DOHH2 (cell line): ENCODE results near the gene NOXO1.

Experiments used
- EZH2phosphoT487 ChIP-seq: fragments of 200-600 bp; sonication (generic); IDR thresholded peaks from 2 replicates; pipeline ENCODE4 v1.6.1; 2017; ENCODE audit warnings: borderline replicate concordance, mild to moderate bottlenecking, antibody characterized with exemption, low read length, moderate library complexity, mixed read lengths
- TF ChIP-seq, protein P1 (sequence below): fragments of 200-600 bp; sonication (generic); IDR thresholded peaks from one replicate; pipeline ENCODE4 v1.5.1; 2014; ENCODE audit warnings: antibody characterized with exemption, mild to moderate bottlenecking, low read depth, low read length; ENCODE audit not compliant: poor library complexity, severe bottlenecking

DNA sequence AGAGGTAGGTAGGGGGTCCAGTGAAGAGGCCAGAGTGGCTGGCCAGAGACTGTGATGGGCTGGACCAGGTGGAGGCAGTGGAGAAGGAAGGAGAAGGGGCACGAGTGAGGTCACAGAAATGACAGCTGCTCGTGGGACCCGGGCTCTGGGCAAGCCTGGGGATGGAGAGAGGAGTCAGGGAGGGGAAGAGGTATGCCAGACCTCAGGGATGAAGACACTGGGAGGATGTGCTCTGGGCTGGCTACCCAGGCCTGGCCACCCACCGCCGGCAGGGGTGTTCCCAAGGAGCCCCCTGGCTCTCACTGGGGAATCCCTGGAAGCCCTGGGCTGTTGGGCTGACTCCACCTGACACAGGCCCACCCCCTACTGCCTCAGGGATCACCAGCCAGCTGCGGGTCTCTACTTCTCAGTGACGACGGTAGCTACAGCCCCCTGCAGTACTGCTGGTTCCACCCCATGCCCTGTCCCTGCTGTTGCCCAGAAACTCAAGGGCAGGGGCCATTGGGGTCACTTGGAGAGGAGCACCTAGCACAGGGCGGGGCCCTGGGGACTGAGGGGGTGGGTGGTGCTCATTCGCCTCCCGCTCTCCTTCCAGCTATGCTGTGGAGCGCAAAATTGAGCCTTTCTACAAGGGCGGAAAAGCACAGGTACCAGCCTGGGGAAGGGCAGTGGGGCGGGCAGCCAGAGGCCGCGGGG is 7.7 kb downstream of the NOXO1 start:
- TF ChIP-seq, protein P1, sequence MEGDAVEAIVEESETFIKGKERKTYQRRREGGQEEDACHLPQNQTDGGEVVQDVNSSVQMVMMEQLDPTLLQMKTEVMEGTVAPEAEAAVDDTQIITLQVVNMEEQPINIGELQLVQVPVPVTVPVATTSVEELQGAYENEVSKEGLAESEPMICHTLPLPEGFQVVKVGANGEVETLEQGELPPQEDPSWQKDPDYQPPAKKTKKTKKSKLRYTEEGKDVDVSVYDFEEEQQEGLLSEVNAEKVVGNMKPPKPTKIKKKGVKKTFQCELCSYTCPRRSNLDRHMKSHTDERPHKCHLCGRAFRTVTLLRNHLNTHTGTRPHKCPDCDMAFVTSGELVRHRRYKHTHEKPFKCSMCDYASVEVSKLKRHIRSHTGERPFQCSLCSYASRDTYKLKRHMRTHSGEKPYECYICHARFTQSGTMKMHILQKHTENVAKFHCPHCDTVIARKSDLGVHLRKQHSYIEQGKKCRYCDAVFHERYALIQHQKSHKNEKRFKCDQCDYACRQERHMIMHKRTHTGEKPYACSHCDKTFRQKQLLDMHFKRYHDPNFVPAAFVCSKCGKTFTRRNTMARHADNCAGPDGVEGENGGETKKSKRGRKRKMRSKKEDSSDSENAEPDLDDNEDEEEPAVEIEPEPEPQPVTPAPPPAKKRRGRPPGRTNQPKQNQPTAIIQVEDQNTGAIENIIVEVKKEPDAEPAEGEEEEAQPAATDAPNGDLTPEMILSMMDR, result no peak
- no peak for TF ChIP-seq EZH2phosphoT487
